Keratinocyte (primary cell): ENCODE measurements around the gene MPZL2. TPM values are rescaled to one million over a fixed set of nuclear protein-coding genes. Genes with fewer than 3 reads are reported as not detected.

Experiments used
- DNase-seq: peaks from one replicate; pipeline ENCODE4 v3.0.0-alpha.2; 2011; ENCODE audit warnings: low read depth, missing footprints, low spot score
- FAIRE-seq: peaks from 2 replicates; lab custom pipeline; 2011; peaks lifted over from hg19 to GRCh38; lab: Jason Lieb, UNC
- H2AFZ ChIP-seq: 2 replicates; pipeline ENCODE4 v1.6.0; 2012; ENCODE audit warnings: low read length, control low read depth, inconsistent platforms; ENCODE audit not compliant: control insufficient read depth
- H3K27ac ChIP-seq: 2 replicates; pipeline ENCODE4 v1.5.1; 2011; ENCODE audit warnings: low read length; ENCODE audit not compliant: control insufficient read depth, insufficient read depth
- H3K27me3 ChIP-seq: 3 replicates; pipeline ENCODE4 v1.6.0; 2011; ENCODE audit warnings: low read length; ENCODE audit not compliant: control insufficient read depth, insufficient read depth; ENCODE audit errors: extremely low read depth
- H3K36me3 ChIP-seq, 2 experiments: 2 replicates in 1 of 2; 3 replicates in 1 of 2; pipeline ENCODE4 v1.5.1; 2011; ENCODE audit warnings: low read length in 2 of 2, mild to moderate bottlenecking in 1 of 2; ENCODE audit not compliant: control insufficient read depth in 2 of 2, insufficient read depth in 2 of 2; ENCODE audit errors: extremely low read depth in 1 of 2
- H3K4me1 ChIP-seq: 3 replicates; pipeline ENCODE4 v1.5.1; 2011; ENCODE audit warnings: low read length; ENCODE audit not compliant: control insufficient read depth, insufficient read depth; ENCODE audit errors: extremely low read depth
- H3K4me2 ChIP-seq: 3 replicates; pipeline ENCODE4 v1.6.0; 2011; ENCODE audit warnings: low read depth, low read length; ENCODE audit not compliant: control insufficient read depth, insufficient read depth; ENCODE audit errors: extremely low read depth
- H3K4me3 ChIP-seq, 3 experiments: fragments of 200-600 bp in 1 of 3; sonication (generic) in 1 of 3; 2 replicates in 2 of 3; 3 replicates in 1 of 3; pipeline ENCODE4 v1.5.1; 2011 to 2016; ENCODE audit warnings: low read length in 3 of 3, mild to moderate bottlenecking in 3 of 3, control low read depth in 2 of 3, inconsistent platforms in 1 of 3, low read depth in 1 of 3, mixed read lengths in 1 of 3, mixed run types in 1 of 3, moderate library complexity in 1 of 3; ENCODE audit not compliant: control insufficient read depth in 2 of 3, insufficient read depth in 2 of 3; ENCODE audit errors: extremely low read depth in 1 of 3
- H3K79me2 ChIP-seq: 2 replicates; pipeline ENCODE4 v1.6.0; 2012; ENCODE audit warnings: low read length; ENCODE audit not compliant: control insufficient read depth, insufficient read depth
- H3K9ac ChIP-seq: 3 replicates; pipeline ENCODE4 v1.6.0; 2011; ENCODE audit warnings: low read length; ENCODE audit not compliant: control insufficient read depth, insufficient read depth; ENCODE audit errors: extremely low read depth
- H3K9me1 ChIP-seq: 3 replicates; pipeline ENCODE4 v1.6.0; 2011; ENCODE audit warnings: low read length; ENCODE audit not compliant: control insufficient read depth, insufficient read depth; ENCODE audit errors: extremely low read depth
- H3K9me3 ChIP-seq: 2 replicates; pipeline ENCODE4 v1.5.1; 2012; ENCODE audit warnings: low read depth, low read length; ENCODE audit not compliant: control insufficient read depth
- H4K20me1 ChIP-seq: 3 replicates; pipeline ENCODE4 v1.6.0; 2011; ENCODE audit warnings: low read length; ENCODE audit not compliant: control insufficient read depth, insufficient read depth; ENCODE audit errors: extremely low read depth
- CTCF ChIP-seq, 3 experiments: IDR thresholded peaks in 1 of 3; conservative IDR thresholded peaks in 1 of 3; optimal IDR thresholded peaks in 1 of 3; 2 replicates in 2 of 3; 3 replicates in 1 of 3; pipeline versions ENCODE3 to v1.5.1; 2011; ENCODE audit warnings: low read length in 3 of 3, mild to moderate bottlenecking in 3 of 3, moderate library complexity in 2 of 3, control low read depth in 1 of 3, inconsistent platforms in 1 of 3; ENCODE audit not compliant: insufficient read depth in 2 of 3; ENCODE audit errors: extremely low read depth in 1 of 3
- EZH2 ChIP-seq: IDR thresholded peaks from one replicate; pipeline ENCODE4 v1.6.1; 2012; ENCODE audit warnings: inconsistent platforms, mild to moderate bottlenecking, low read length, moderate library complexity
- dilution Hi-C: fragments of 300-500 bp; cut with MboI; formaldehyde crosslinking; loops from one replicate; pipeline ENCODE4 v1.7.0; 2020; ENCODE audit warnings: low sequenced_read_pairs; ENCODE audit not compliant: extremely low pct_ligation_motif_present
- polyA plus RNA-seq, 5 experiments: library from polyadenylated mRNA; depleted of rRNA in 3 of 5; stranded (reverse) in 3 of 5; stranded (forward) in 1 of 5; unstranded in 1 of 5; fragments of >200 nt; gene quantifications; 1 replicate in 1 of 5; 2 replicates in 3 of 5; 3 replicates in 1 of 5; pipeline versions ENCODE4 v1.2.1 to v1.2.3, GENCODE V29; 2011 to 2012; ENCODE audit warnings: missing spikeins in 2 of 5, low read depth in 1 of 5, low replicate concordance in 1 of 5

MPZL2 gene
- polyA plus RNA-seq, 1 donor (not counting 4 experiments of a cell fraction or from before 2014, with no cell fraction given), result 225 TPM

GRCh38 chr11:118276422-118276821 is 12.3 kb upstream of the MPZL2 start:
- Histone ChIP-seq H3K4me3 (peak overlapping the region in 2 of 3 experiments; percentile 13 to 43), H3K36me3 (no peaks in the 10 kb centered on the region), H3K79me2 (no peaks in the 10 kb centered on the region), H3K27ac (peak overlapping the region; percentile 62), H4K20me1 (no peaks in the 10 kb centered on the region), H3K27me3 (no peaks in the 10 kb centered on the region), H3K9me3 (no peaks in the 10 kb centered on the region), H3K9me1 (no peaks in the 10 kb centered on the region), H3K9ac (no peak overlapping the region), H2AFZ (peak overlapping the region; percentile 41), H3K4me1 (peaks cover 54% of the 10 kb centered on the region), H3K4me2 (peak overlapping the region; percentile 73)
- dilution Hi-C loops, result no loop called here
- FAIRE-seq (peak; percentile 78), DNase-seq (no peak)
- no peak for TF ChIP-seq EZH2
- no peak for TF ChIP-seq CTCF (optimal IDR thresholded peaks at IDR 0.05 in 1 of 3, IDR thresholded peaks at IDR 0.05 in 1 of 3, conservative IDR thresholded peaks at IDR 0.05 in 1 of 3; ENCODE audit: extremely low read depth in 1 of 3, insufficient read depth in 2 of 3, low read length in 3 of 3)

DNA sequence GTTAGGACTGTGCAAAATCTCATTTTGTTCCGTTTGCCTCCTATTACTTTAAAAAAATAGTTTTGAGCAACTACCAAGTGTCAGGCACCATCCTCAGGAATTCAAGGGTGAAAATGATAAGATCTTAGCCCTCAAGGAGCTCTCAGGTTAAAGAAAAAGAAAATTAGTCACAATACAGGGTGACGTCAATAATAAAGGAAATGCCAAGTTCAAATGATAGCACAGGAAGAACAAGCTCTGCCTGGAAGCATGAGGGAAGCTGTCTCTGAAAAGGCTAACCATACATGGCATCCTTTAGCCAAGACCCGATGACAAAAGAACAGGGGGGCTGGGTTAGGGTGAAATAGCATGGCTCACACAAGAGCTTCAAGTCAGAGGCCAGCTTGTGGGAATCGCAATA is 11.1 kb upstream of the MPZL2 start:
- Histone ChIP-seq H3K27me3 (no peaks in the 10 kb centered on the region), H3K27ac (peak overlapping the region; percentile 62), H3K9me1 (no peaks in the 10 kb centered on the region), H3K4me1 (peaks cover 45% of the 10 kb centered on the region), H3K79me2 (no peaks in the 10 kb centered on the region), H3K36me3 (no peaks in the 10 kb centered on the region), H3K9ac (no peak overlapping the region), H2AFZ (no peak overlapping the region), H3K9me3 (no peaks in the 10 kb centered on the region), H3K4me3 (no peak overlapping the region), H4K20me1 (no peaks in the 10 kb centered on the region), H3K4me2 (peak overlapping the region; percentile 59)
- FAIRE-seq, result peak; percentile 97
- DNase-seq, result peak; percentile 59
- dilution Hi-C loops, result no loop called here
- TF ChIP-seq CTCF (optimal IDR thresholded peaks at IDR 0.05 in 1 of 3, IDR thresholded peaks at IDR 0.05 in 1 of 3, conservative IDR thresholded peaks at IDR 0.05 in 1 of 3; ENCODE audit: extremely low read depth in 1 of 3, insufficient read depth in 2 of 3, low read length in 3 of 3) (no peak), EZH2 (no peak)
